OCI-LY3 (cell line): ENCODE results near the gene PACS2.

ENCODE experiments used
- H2AFZ ChIP-seq: fragments of 200-600, 300-600 bp; shearing (Covaris generic); 2 replicates; pipeline ENCODE4 v1.6.0; 2014; ENCODE audit warnings: antibody characterized with exemption, low read depth, low read length
- H3K27ac ChIP-seq: fragments of 200-600, 300-600 bp; sonication (generic); 2 replicates; pipeline ENCODE4 v1.5.1; 2014; ENCODE audit warnings: mild to moderate bottlenecking, low read length, moderate library complexity, mixed read lengths
- H3K27me3 ChIP-seq: fragments of 200-600, 300-600 bp; sonication (generic); 2 replicates; pipeline ENCODE4 v1.6.1; 2014; ENCODE audit warnings: low read depth, low read length, mixed read lengths
- H3K36me3 ChIP-seq: fragments of 200-600, 300-600 bp; sonication (generic); replicated peaks from 2 replicates; pipeline ENCODE3; 2014; ENCODE audit warnings: low read depth, low read length, mixed read lengths
- H3K4me1 ChIP-seq: fragments of 300-600, 200-600 bp; sonication (generic); 2 replicates; pipeline ENCODE4 v1.6.1; 2014; ENCODE audit warnings: low read length, mixed read lengths
- H3K4me2 ChIP-seq: fragments of 200-600, 300-600 bp; sonication (generic); 2 replicates; pipeline ENCODE4 v1.6.1; 2014; ENCODE audit warnings: low read length, mixed read lengths
- H3K4me3 ChIP-seq: fragments of 300-600, 200-600 bp; sonication (generic); 2 replicates; pipeline ENCODE4 v1.5.1; 2014; ENCODE audit warnings: antibody characterized with exemption, mild to moderate bottlenecking, low read length, moderate library complexity
- H3K79me2 ChIP-seq: fragments of 300-600, 200-600 bp; shearing (Covaris generic); 2 replicates; pipeline ENCODE4 v1.6.1; 2014; ENCODE audit warnings: mild to moderate bottlenecking, low read length, mixed read lengths
- H3K9ac ChIP-seq: fragments of 300-600, 200-600 bp; shearing (Covaris generic); 2 replicates; pipeline ENCODE4 v1.6.0; 2014; ENCODE audit warnings: mild to moderate bottlenecking, low read length, moderate library complexity
- H3K9me3 ChIP-seq: fragments of 200-600, 300-600 bp; shearing (Covaris generic); 2 replicates; pipeline ENCODE4 v1.6.1; 2014; ENCODE audit warnings: low read length, mixed read lengths; ENCODE audit not compliant: insufficient read depth
- H4K20me1 ChIP-seq: fragments of 200-600, 300-600 bp; sonication (generic); 2 replicates; pipeline ENCODE4 v1.6.1; 2016; ENCODE audit warnings: low read length, mixed read lengths; ENCODE audit not compliant: insufficient read depth
- CTCF ChIP-seq: fragments of 200-600, 300-600 bp; sonication (generic); IDR thresholded peaks from 2 replicates; pipeline ENCODE4 v1.5.1; 2014; ENCODE audit warnings: antibody characterized with exemption, low read length, low read depth
- EZH2phosphoT487 ChIP-seq: fragments of 200-600 bp; shearing (Covaris generic); IDR thresholded peaks from 2 replicates; pipeline ENCODE4 v1.6.1; 2018; ENCODE audit warnings: antibody characterized with exemption, mixed run types, low read depth

PACS2 gene

GRCh38 chr14:105408592-105408991, 94.0 kb downstream of the PACS2 start:
- H3K4me1 ChIP-seq: peaks cover 18% of the 10 kb centered on the region

GRCh38 chr14:105409364-105409763, 94.8 kb downstream of the PACS2 start:
- Histone ChIP-seq H3K27ac (no peak overlapping the region), H3K79me2 (no peaks in the 10 kb centered on the region), H3K27me3 (no peaks in the 10 kb centered on the region), H4K20me1 (no peaks in the 10 kb centered on the region), H2AFZ (no peak overlapping the region), H3K4me3 (no peak overlapping the region), H3K9me3 (no peaks in the 10 kb centered on the region), H3K9ac (no peak overlapping the region), H3K36me3 (peaks cover 7% of the 10 kb centered on the region), H3K4me1 (peaks cover 16% of the 10 kb centered on the region), H3K4me2 (no peak overlapping the region)
- no peak for TF ChIP-seq EZH2phosphoT487
- no peak for TF ChIP-seq CTCF

More at GRCh38 chr14:105408592-105408991, 94.0 kb downstream of the PACS2 start:
- Histone ChIP-seq H3K4me3 (no peak overlapping the region), H3K9me3 (no peaks in the 10 kb centered on the region), H2AFZ (no peak overlapping the region), H3K79me2 (no peaks in the 10 kb centered on the region), H3K27ac (no peak overlapping the region), H3K4me2 (no peak overlapping the region), H3K36me3 (peaks cover 12% of the 10 kb centered on the region), H4K20me1 (no peaks in the 10 kb centered on the region), H3K9ac (no peak overlapping the region), H3K27me3 (no peaks in the 10 kb centered on the region)
- TF ChIP-seq CTCF (no peak), EZH2phosphoT487 (no peak)

GRCh38 chr14:105410642-105411016, 96.1 kb downstream of the PACS2 start:
- Histone ChIP-seq H3K4me1 (peaks cover 17% of the 10 kb centered on the region; the same call in 1 of the 2 replicates), H3K36me3 (peaks cover 2% of the 10 kb centered on the region), H3K9ac (no peak overlapping the region), H3K79me2 (no peaks in the 10 kb centered on the region), H3K9me3 (no peaks in the 10 kb centered on the region), H3K27ac (no peak overlapping the region), H3K4me2 (no peak overlapping the region), H3K27me3 (no peaks in the 10 kb centered on the region), H3K4me3 (no peak overlapping the region), H4K20me1 (no peaks in the 10 kb centered on the region), H2AFZ (no peak overlapping the region)
- TF ChIP-seq EZH2phosphoT487: no peak
- no peak for TF ChIP-seq CTCF

- H3K4me2 ChIP-seq: no peak overlapping the region
- H3K79me2 ChIP-seq: no peaks in the 10 kb centered on the region
- no peak overlapping the region for H2AFZ ChIP-seq
- no peaks in the 10 kb centered on the region for H3K27me3 ChIP-seq
- no peak overlapping the region for H3K9ac ChIP-seq
- H4K20me1 ChIP-seq: no peaks in the 10 kb centered on the region
- H3K9me3 ChIP-seq: no peaks in the 10 kb centered on the region
- no peak overlapping the region for H3K4me3 ChIP-seq
- no peak for TF ChIP-seq CTCF
- TF ChIP-seq EZH2phosphoT487: no peak
- H3K4me1 ChIP-seq: peaks cover 17% of the 10 kb centered on the region; the same call in 1 of the 2 replicates
- H3K27ac ChIP-seq: no peak overlapping the region
- H3K36me3 ChIP-seq: peaks cover 2% of the 10 kb centered on the region
Observed at GRCh38 chr14:105411017-105411941, 96.7 kb downstream of the PACS2 start.
